ENCODE results near the gene NCK2.

DNA sequence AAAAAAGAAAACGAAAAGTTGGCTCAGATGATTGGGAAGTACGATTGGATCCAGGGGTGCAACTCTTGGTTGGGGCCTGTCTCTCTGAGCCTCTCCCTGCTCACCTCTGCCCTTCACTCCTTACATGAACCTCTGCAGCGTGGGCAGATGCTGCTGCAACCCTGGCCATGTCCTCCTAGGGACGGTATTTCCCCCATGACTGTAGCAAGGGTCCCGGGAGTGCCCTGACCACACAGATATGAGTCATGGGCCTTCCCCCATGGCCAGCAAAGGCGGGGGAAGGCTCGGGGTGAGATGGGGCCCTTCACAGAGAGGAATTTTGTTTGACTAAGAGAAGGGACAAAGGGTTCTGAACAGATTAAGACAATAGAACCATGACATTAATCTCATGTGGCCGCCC is 129.0 kb downstream of the NCK2 start:
- TF ChIP-seq EZH2 (IDR thresholded peaks at IDR 0.05; ENCODE audit: borderline replicate concordance, low read depth, low read length, poor library complexity, severe bottlenecking): no peak
- TF ChIP-seq, protein P1, sequence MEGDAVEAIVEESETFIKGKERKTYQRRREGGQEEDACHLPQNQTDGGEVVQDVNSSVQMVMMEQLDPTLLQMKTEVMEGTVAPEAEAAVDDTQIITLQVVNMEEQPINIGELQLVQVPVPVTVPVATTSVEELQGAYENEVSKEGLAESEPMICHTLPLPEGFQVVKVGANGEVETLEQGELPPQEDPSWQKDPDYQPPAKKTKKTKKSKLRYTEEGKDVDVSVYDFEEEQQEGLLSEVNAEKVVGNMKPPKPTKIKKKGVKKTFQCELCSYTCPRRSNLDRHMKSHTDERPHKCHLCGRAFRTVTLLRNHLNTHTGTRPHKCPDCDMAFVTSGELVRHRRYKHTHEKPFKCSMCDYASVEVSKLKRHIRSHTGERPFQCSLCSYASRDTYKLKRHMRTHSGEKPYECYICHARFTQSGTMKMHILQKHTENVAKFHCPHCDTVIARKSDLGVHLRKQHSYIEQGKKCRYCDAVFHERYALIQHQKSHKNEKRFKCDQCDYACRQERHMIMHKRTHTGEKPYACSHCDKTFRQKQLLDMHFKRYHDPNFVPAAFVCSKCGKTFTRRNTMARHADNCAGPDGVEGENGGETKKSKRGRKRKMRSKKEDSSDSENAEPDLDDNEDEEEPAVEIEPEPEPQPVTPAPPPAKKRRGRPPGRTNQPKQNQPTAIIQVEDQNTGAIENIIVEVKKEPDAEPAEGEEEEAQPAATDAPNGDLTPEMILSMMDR (conservative IDR thresholded peaks at IDR 0.05; ENCODE audit: low read depth, low read length): no peak

Data from A673 (cell line).